Nephron (organoid): ENCODE results near the gene SAMD14.

ENCODE experiments used
- H3K27ac Mint-ChIP-seq, 3 experiments: 2 replicates each; pipeline ENCODE4 v1.8.0; 2020; ENCODE audit warnings: mixed read lengths in 3 of 3, mild to moderate bottlenecking in 2 of 3, moderate library complexity in 1 of 3
- H3K27me3 Mint-ChIP-seq: 2 replicates; pipeline ENCODE4 v1.8.0; 2021; ENCODE audit warnings: low read depth, mild to moderate bottlenecking, moderate library complexity, mixed read lengths
- H3K36me3 Mint-ChIP-seq: 2 replicates; pipeline ENCODE4 v1.8.0; 2020; ENCODE audit warnings: low read depth, mixed read lengths
- H3K4me1 Mint-ChIP-seq: 2 replicates; pipeline ENCODE4 v1.8.0; 2020; ENCODE audit warnings: mixed read lengths
- H3K4me3 Mint-ChIP-seq, 3 experiments: 2 replicates each; pipeline ENCODE4 v1.8.0; 2020; ENCODE audit warnings: mild to moderate bottlenecking in 3 of 3, mixed read lengths in 3 of 3, moderate library complexity in 2 of 3
- H3K9me3 Mint-ChIP-seq: 2 replicates; pipeline ENCODE4 v1.8.0; 2020; ENCODE audit warnings: mixed read lengths
- CTCF ChIP-seq, 3 experiments: fragments of 200-600 bp; sonication (generic); IDR thresholded peaks; one replicate each; pipeline ENCODE4 v1.5.0; 2021; ENCODE audit warnings: antibody characterized with exemption in 3 of 3; ENCODE audit not compliant: unreplicated experiment in 3 of 3

Gene SAMD14

GRCh38 chr17:50114849-50115357 is 15.1 kb downstream of the SAMD14 start:
- peak; percentile 53 to 60 (median 54) for TF ChIP-seq CTCF (IDR thresholded peaks at IDR 0.05; ENCODE audit: unreplicated experiment in 3 of 3)
- H3K27ac Mint-ChIP-seq, result peak overlapping the region; percentile 16 to 60 (median 58)
- peaks cover 11% of the 10 kb centered on the region for H3K4me1 Mint-ChIP-seq
- H3K9me3 Mint-ChIP-seq, result no peaks in the 10 kb centered on the region
- peaks cover 27% of the 10 kb centered on the region for H3K36me3 Mint-ChIP-seq
- no peak overlapping the region for H3K4me3 Mint-ChIP-seq
- H3K27me3 Mint-ChIP-seq, result peaks cover 20% of the 10 kb centered on the region

- H3K4me1 Mint-ChIP-seq, result peaks cover 11% of the 10 kb centered on the region
- H3K27ac Mint-ChIP-seq, result peak overlapping the region in 2 of 3 experiments; percentile 16 to 58
- H3K4me3 Mint-ChIP-seq, result no peak overlapping the region
- peaks cover 22% of the 10 kb centered on the region for H3K36me3 Mint-ChIP-seq
- no peak for TF ChIP-seq CTCF (IDR thresholded peaks at IDR 0.05; ENCODE audit: unreplicated experiment in 3 of 3)
- no peaks in the 10 kb centered on the region for H3K9me3 Mint-ChIP-seq
- H3K27me3 Mint-ChIP-seq, result peaks cover 19% of the 10 kb centered on the region
Observed at GRCh38 chr17:50114401-50114800, 15.6 kb downstream of the SAMD14 start.

GRCh38 chr17:50113624-50114320 is 16.2 kb downstream of the SAMD14 start:
- Mint-ChIP-seq H3K9me3 (no peaks in the 10 kb centered on the region), H3K27me3 (peaks cover 16% of the 10 kb centered on the region), H3K36me3 (peaks cover 21% of the 10 kb centered on the region), H3K27ac (no peak overlapping the region), H3K4me3 (no peak overlapping the region), H3K4me1 (peaks cover 11% of the 10 kb centered on the region)
- no peak for TF ChIP-seq CTCF (IDR thresholded peaks at IDR 0.05; ENCODE audit: unreplicated experiment in 3 of 3)

- Mint-ChIP-seq H3K27me3 (peaks cover 11% of the 10 kb centered on the region), H3K4me3 (no peak overlapping the region), H3K9me3 (no peaks in the 10 kb centered on the region), H3K36me3 (peaks cover 30% of the 10 kb centered on the region), H3K4me1 (peaks cover 11% of the 10 kb centered on the region), H3K27ac (no peak overlapping the region)
- no peak for TF ChIP-seq CTCF (IDR thresholded peaks at IDR 0.05; ENCODE audit: unreplicated experiment in 3 of 3)
Observed at GRCh38 chr17:50112694-50113093, 17.3 kb downstream of the SAMD14 start.

GRCh38 chr17:50111673-50112655 is 18.0 kb downstream of the SAMD14 start:
- peaks cover 10% of the 10 kb centered on the region for H3K27me3 Mint-ChIP-seq
- H3K4me1 Mint-ChIP-seq, result peaks cover 10% of the 10 kb centered on the region
- H3K9me3 Mint-ChIP-seq, result no peaks in the 10 kb centered on the region
- peak overlapping the region in 1 of 3 experiments; percentile 60 for H3K27ac Mint-ChIP-seq
- peaks cover 35% of the 10 kb centered on the region for H3K36me3 Mint-ChIP-seq
- no peak overlapping the region for H3K4me3 Mint-ChIP-seq
- TF ChIP-seq CTCF (IDR thresholded peaks at IDR 0.05; ENCODE audit: unreplicated experiment in 3 of 3), result no peak
